Measurements from ENCODE around the gene VTCN1.

DNA sequence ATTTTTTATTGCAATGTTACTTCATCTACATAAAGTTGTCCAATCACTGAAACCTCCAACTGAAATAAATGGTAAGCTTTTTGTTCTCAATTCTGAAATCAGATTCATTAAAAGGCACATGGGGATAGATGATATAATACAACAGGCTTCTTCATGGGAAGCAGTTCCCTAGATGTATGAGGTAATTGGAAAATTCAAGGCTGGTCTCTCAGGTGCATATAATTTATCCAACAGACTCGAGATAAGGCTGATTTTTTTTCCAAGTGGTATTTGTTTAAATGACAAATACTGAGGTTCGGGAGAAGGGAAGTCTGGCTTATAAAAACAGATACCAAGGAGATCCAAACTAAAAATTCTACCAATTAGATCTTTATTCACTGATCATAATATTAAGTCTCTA, 103.4 kb downstream of the VTCN1 start:
- no peak for TF ChIP-seq POLR2A (IDR thresholded peaks at IDR 0.05; ENCODE audit: low read length)
- TF ChIP-seq GATA1 (IDR thresholded peaks at IDR 0.05; ENCODE audit: low read depth, low read length) = no peak

Measured in erythroblast (primary cell).